Ramos (cell line): ENCODE data around the gene GLG1.

Experiments
- in situ Hi-C: fragments of 300-500 bp; cut with MboI; formaldehyde crosslinking; loops from one replicate; pipeline ENCODE4 v1.14.3; 2022; ENCODE audit warnings: low sequenced_read_pairs; ENCODE audit not compliant: unreplicated experiment

Gene GLG1

GRCh38 chr16:74487634-74488495, 119.0 kb downstream of the GLG1 start:
- in situ Hi-C loops, result no loop called here

GRCh38 chr16:74485916-74486315, 121.0 kb downstream of the GLG1 start:
- in situ Hi-C loops, result no loop called here

- in situ Hi-C loops, result no loop called here
These were observed 126.5 kb downstream of the GLG1 start for GRCh38 chr16:74480150-74481029.

GRCh38 chr16:74477226-74477625, 129.7 kb downstream of the GLG1 start:
- in situ Hi-C loops, result no loop called here

- in situ Hi-C loops, result no loop called here
These were observed 132.5 kb downstream of the GLG1 start for GRCh38 chr16:74474416-74474815.

GRCh38 chr16:74472540-74472939, 134.4 kb downstream of the GLG1 start:
- in situ Hi-C loops, result no loop called here

GRCh38 chr16:74472010-74472409, 134.9 kb downstream of the GLG1 start:
- in situ Hi-C loops, result no loop called here

GRCh38 chr16:74469946-74470478, 136.9 kb downstream of the GLG1 start:
- in situ Hi-C loops, result no loop called here

GRCh38 chr16:74468807-74469525, 137.9 kb downstream of the GLG1 start:
- in situ Hi-C loops, result no loop called here

- in situ Hi-C loops, result no loop called here
These were observed 140.0 kb downstream of the GLG1 start for GRCh38 chr16:74466872-74467271.

- in situ Hi-C loops, result no loop called here
These were observed 140.8 kb downstream of the GLG1 start for GRCh38 chr16:74465851-74466685.

GRCh38 chr16:74465281-74465680, 141.6 kb downstream of the GLG1 start:
- in situ Hi-C loops, result no loop called here

GRCh38 chr16:74463888-74464287, 143.0 kb downstream of the GLG1 start:
- in situ Hi-C loops, result no loop called here

- in situ Hi-C loops, result no loop called here
These were observed 144.6 kb downstream of the GLG1 start for GRCh38 chr16:74462361-74462760.

- in situ Hi-C loops, result no loop called here
These were observed 145.1 kb downstream of the GLG1 start for GRCh38 chr16:74461826-74462225.

- in situ Hi-C loops, result no loop called here
These were observed 146.4 kb downstream of the GLG1 start for GRCh38 chr16:74460542-74460941.

- in situ Hi-C loops, result no loop called here
These were observed 150.7 kb downstream of the GLG1 start for GRCh38 chr16:74456290-74456625.

- in situ Hi-C loops, result no loop called here
These were observed 151.2 kb downstream of the GLG1 start for GRCh38 chr16:74455619-74456289.

- in situ Hi-C loops, result no loop called here
These were observed 151.7 kb downstream of the GLG1 start for GRCh38 chr16:74455213-74455612.
